IMR-90 (cell line): ENCODE results near the gene DNM3. TPM values are rescaled to one million over a fixed set of nuclear protein-coding genes. Genes with fewer than 3 reads are reported as not detected.

Source experiments
- ATAC-seq: fragments of 200-7000 bp; cut with Tn5 transposase; 2 replicates; pipeline ENCODE4 v1.9.1; 2020; ENCODE audit warnings: low read depth, mild to moderate bottlenecking, moderate library complexity
- BruUV-seq: library from RNA; stranded (reverse); fragments of 400-500 nt; replicated peaks from 2 replicates; lab custom pipeline; 2021; lab: Mats Ljungman, UMichigan
- CTCF ChIA-PET: fragments of 300-600 bp; formaldehyde crosslinking; extraction: SDS; loops from one replicate; lab custom pipeline; 2021; ENCODE audit warnings: antibody characterized with exemption; lab: Yijun Ruan, JAX
- POLR2A ChIA-PET: fragments of 300-600 bp; sonication (Branson Sonifier 250); formaldehyde crosslinking; loops from one replicate; lab custom pipeline; 2022; ENCODE audit warnings: antibody characterized with exemption; ENCODE audit not compliant: unreplicated experiment; lab: Charles Lee
- DNase-seq: peaks from one replicate; pipeline ENCODE4 v3.0.0; 2013
- H2AFZ ChIP-seq: replicated peaks from 2 replicates; pipeline ENCODE3; 2013; ENCODE audit warnings: low read length, mild to moderate bottlenecking; ENCODE audit not compliant: poor library complexity
- H2AK5ac ChIP-seq: 2 replicates; pipeline ENCODE4 v1.6.1; 2013; ENCODE audit warnings: low read depth, low read length, inconsistent platforms
- H2AK9ac ChIP-seq: replicated peaks from 2 replicates; pipeline ENCODE3; 2013; ENCODE audit warnings: mild to moderate bottlenecking, low read depth, low read length, moderate library complexity; ENCODE audit not compliant: poor library complexity
- H2BK120ac ChIP-seq: 2 replicates; pipeline ENCODE4 v1.6.1; 2013; ENCODE audit warnings: low read depth, low read length, inconsistent platforms
- H2BK15ac ChIP-seq: 3 replicates; pipeline ENCODE4 v1.6.1; 2013; ENCODE audit warnings: low read depth, low read length, inconsistent platforms
- H2BK20ac ChIP-seq: 2 replicates; pipeline ENCODE4 v1.6.1; 2013; ENCODE audit warnings: low read depth, mild to moderate bottlenecking, inconsistent platforms, low read length, moderate library complexity
- H2BK5ac ChIP-seq: 2 replicates; pipeline ENCODE4 v1.6.1; 2013; ENCODE audit warnings: mild to moderate bottlenecking, low read depth, low read length, inconsistent platforms; ENCODE audit not compliant: poor library complexity, severe bottlenecking
- H3K14ac ChIP-seq: replicated peaks from 2 replicates; pipeline ENCODE4 v1.6.1; 2013; ENCODE audit warnings: low read depth, low read length, inconsistent platforms
- H3K18ac ChIP-seq: 2 replicates; pipeline ENCODE4 v1.6.1; 2013; ENCODE audit warnings: low read depth, low read length, control low read depth
- H3K23ac ChIP-seq: 2 replicates; pipeline ENCODE4 v1.6.1; 2013; ENCODE audit warnings: low read depth, low read length, inconsistent platforms
- H3K27ac ChIP-seq: 2 replicates; pipeline ENCODE4 v1.5.1; 2013; ENCODE audit warnings: mild to moderate bottlenecking, control low read depth, low read length; ENCODE audit not compliant: insufficient read depth
- H3K27me3 ChIP-seq: 2 replicates; pipeline ENCODE4 v1.6.1; 2013; ENCODE audit warnings: low read length; ENCODE audit not compliant: control insufficient read depth, insufficient read depth
- H3K36me3 ChIP-seq: 2 replicates; pipeline ENCODE4 v1.6.1; 2013; ENCODE audit warnings: low read length, mixed read lengths; ENCODE audit not compliant: control insufficient read depth, insufficient read depth
- H3K4ac ChIP-seq: 2 replicates; pipeline ENCODE4 v1.6.1; 2013; ENCODE audit warnings: low read depth, low read length, inconsistent platforms
- H3K4me1 ChIP-seq: 2 replicates; pipeline ENCODE4 v1.6.1; 2013; ENCODE audit warnings: low read length, mixed read lengths; ENCODE audit not compliant: control insufficient read depth, insufficient read depth
- H3K4me2 ChIP-seq: 2 replicates; pipeline ENCODE4 v1.6.1; 2013; ENCODE audit warnings: low read depth, mild to moderate bottlenecking, control low read depth, low read length, moderate library complexity
- H3K4me3 ChIP-seq: 2 replicates; pipeline ENCODE4 v1.5.1; 2013; ENCODE audit warnings: low read depth, mild to moderate bottlenecking, control low read depth, low read length, moderate library complexity; ENCODE audit not compliant: insufficient read depth
- H3K56ac ChIP-seq: 2 replicates; pipeline ENCODE4 v1.6.1; 2013; ENCODE audit warnings: low read length, inconsistent platforms; ENCODE audit not compliant: insufficient read depth; ENCODE audit errors: extremely low read depth
- H3K79me1 ChIP-seq, 2 experiments: 2 replicates each; pipeline ENCODE4 v1.6.1; 2013; ENCODE audit warnings: low read length in 2 of 2, inconsistent platforms in 1 of 2, low read depth in 1 of 2
- H3K9ac ChIP-seq: 2 replicates; pipeline ENCODE4 v1.6.1; 2013; ENCODE audit warnings: low read depth, low read length, control low read depth
- H3K9me1 ChIP-seq: 2 replicates; pipeline ENCODE4 v1.6.1; 2013; ENCODE audit warnings: low read length, inconsistent platforms; ENCODE audit not compliant: insufficient read depth
- H3K9me3 ChIP-seq: 2 replicates; pipeline ENCODE4 v1.6.1; 2013; ENCODE audit warnings: low read length; ENCODE audit not compliant: control insufficient read depth, insufficient read depth
- H4K20me1 ChIP-seq: 2 replicates; pipeline ENCODE4 v1.6.1; 2013; ENCODE audit warnings: low read length, inconsistent platforms; ENCODE audit not compliant: insufficient read depth
- H4K5ac ChIP-seq: 2 replicates; pipeline ENCODE4 v1.6.1; 2013; ENCODE audit warnings: mild to moderate bottlenecking, low read depth, low read length, control low read depth
- H4K8ac ChIP-seq, 2 experiments: 2 replicates each; pipeline ENCODE4 v1.6.1; 2013; ENCODE audit warnings: low read depth in 2 of 2, low read length in 2 of 2, control low read depth in 1 of 2, inconsistent platforms in 1 of 2
- H4K91ac ChIP-seq: 2 replicates; pipeline ENCODE4 v1.6.1; 2013; ENCODE audit warnings: low read depth, low read length, inconsistent platforms; ENCODE audit not compliant: insufficient read depth
- ELK1 ChIP-seq: fragments of 150-350 bp; IDR thresholded peaks from 2 replicates; pipeline ENCODE4 v1.6.1; 2016; ENCODE audit warnings: low read depth, mild to moderate bottlenecking, low read length, moderate library complexity, borderline replicate concordance
- FOS ChIP-seq: fragments of 150-350 bp; IDR thresholded peaks from 2 replicates; pipeline ENCODE4 v1.6.1; 2016; ENCODE audit warnings: low read depth, low read length
- MAFK ChIP-seq: IDR thresholded peaks from 2 replicates; pipeline ENCODE4 v1.6.1; 2012; ENCODE audit warnings: low read depth, low read length, improper control_type of control experiment
- NFE2L2 ChIP-seq: fragments of 150-350 bp; IDR thresholded peaks from 2 replicates; pipeline ENCODE4 v1.6.1; 2016; ENCODE audit warnings: low read depth, mild to moderate bottlenecking, low read length
- POLR2A ChIP-seq: IDR thresholded peaks from 2 replicates; pipeline ENCODE4 v1.6.1; 2012; ENCODE audit warnings: mild to moderate bottlenecking, low read depth, low read length
- RCOR1 ChIP-seq: IDR thresholded peaks from 2 replicates; pipeline ENCODE4 v1.6.1; 2012; ENCODE audit warnings: mild to moderate bottlenecking, low read length, improper control_type of control experiment; ENCODE audit not compliant: insufficient replicate concordance
- RFX5 ChIP-seq: IDR thresholded peaks from 2 replicates; pipeline ENCODE4 v1.8.0; 2012; ENCODE audit warnings: low read depth, mild to moderate bottlenecking, low read length, moderate library complexity
- WGBS, 2 experiments: methylation state at CpG; one replicate each; pipeline versions ENCODE4 v1.1.5 to v1.1.7; 2013; ENCODE audit warnings: missing lambda C conversion rate in 2 of 2; ENCODE audit not compliant: insufficient read length in 1 of 2; ENCODE audit errors: extremely low coverage in 2 of 2; 5-methylcytosine and 5-hydroxymethylcytosine counted together
- dilution Hi-C: fragments of 300-500 bp; cut with HindIII; formaldehyde crosslinking; loops from one replicate; pipeline ENCODE4 v1.14.3; 2018; ENCODE audit warnings: low sequenced_read_pairs; ENCODE audit not compliant: unreplicated experiment
- in situ Hi-C: fragments of 300-500 bp; cut with MboI; formaldehyde crosslinking; loops from 3 replicates; pipeline ENCODE4 v1.14.3; 2019; ENCODE audit warnings: low sequenced_read_pairs, inconsistent platforms, mixed read lengths
- intact Hi-C: fragments of 100-400 bp; cut with micrococcal nuclease; formaldehyde crosslinking; loops from 2 replicates; pipeline ENCODE4 v1.10.0; 2022
- polyA plus RNA-seq, 3 experiments: library from polyadenylated mRNA; depleted of rRNA; stranded (reverse); fragments of >200 nt; gene quantifications; 2 replicates each; pipeline ENCODE4 v1.2.3, GENCODE V29; 2012; ENCODE audit warnings: low replicate concordance in 1 of 3
- total RNA-seq: library from RNA; depleted of rRNA; stranded (reverse); fragments of >200 nt; gene quantifications from 2 replicates; pipeline ENCODE4 v1.2.3, GENCODE V29; 2012
- TF ChIP-seq, protein P1 (sequence below): conservative IDR thresholded peaks from 2 replicates; pipeline ENCODE4 v1.5.1; 2012; ENCODE audit warnings: mild to moderate bottlenecking, low read depth, low read length, improper control_type of control experiment

DNM3 gene
- total and polyA plus RNA-seq, 2 of the 4 experiments (the other 2 are of a cell fraction) = 0.36 TPM

GRCh38 chr1:172163498-172164215 is 322.4 kb downstream of the DNM3 start:
- Histone ChIP-seq H3K36me3 (no peaks in the 10 kb centered on the region), H2AFZ (no peak overlapping the region), H3K27ac (no peak overlapping the region), H3K18ac (no peak overlapping the region), H3K79me1 (no peaks in the 10 kb centered on the region), H3K9me1 (peaks cover 8% of the 10 kb centered on the region; the same call in 1 of the 2 replicates), H3K9me3 (no peaks in the 10 kb centered on the region), H3K4me3 (no peak overlapping the region), H2AK9ac (no peak overlapping the region), H3K4ac (peak overlapping the region; percentile 68), H3K56ac (no peak overlapping the region), H3K23ac (no peak overlapping the region; the same call in 1 of the 2 replicates), H2BK20ac (0 out of 2 replicates have a peak overlapping the region, but pooled peaks have one; percentile 25), H2BK5ac (peak overlapping the region; percentile 66), H2BK120ac (peak overlapping the region; percentile 17; the same call in 1 of the 2 replicates), H3K4me2 (no peak overlapping the region), H3K4me1 (0 out of 2 replicates have a peak, but pooled peaks cover 2% of the 10 kb centered on the region), H4K20me1 (no peaks in the 10 kb centered on the region), H3K27me3 (no peaks in the 10 kb centered on the region), H2BK15ac (no peak overlapping the region), H2AK5ac (no peak overlapping the region), H3K9ac (no peak overlapping the region), H3K14ac (no peak overlapping the region; the same call in 1 of the 2 replicates), H4K5ac (no peak overlapping the region), H4K8ac (0 out of 4 replicates have a peak overlapping the region, but pooled peaks of 1 of the 2 experiments have one; percentile 30), H4K91ac (no peak overlapping the region)
- ChIA-PET CTCF (interaction anchor here (0.6 to 1.7 kb wide), 5 partner anchors 15 to 228 kb away, joined by 3 to 5 read pairs (median 3); no protein-coding TSS in a partner anchor), POLR2A (no interaction called here)
- intact Hi-C loops = loop anchor here (2.0 kb wide), 1 partner anchor 15 kb away; no protein-coding TSS in a partner anchor
- peak; percentile 52 for DNase-seq
- no TSS peak for BruUV-seq
- peak; percentile 76 for ATAC-seq
- dilution Hi-C loops = no loop called here
- in situ Hi-C loops = no loop called here
- TF ChIP-seq RFX5 (no peak), ELK1 (no peak), NFE2L2 (no peak), FOS (no peak), POLR2A (no peak), RCOR1 (no peak), MAFK (no peak)
- TF ChIP-seq, protein P1, sequence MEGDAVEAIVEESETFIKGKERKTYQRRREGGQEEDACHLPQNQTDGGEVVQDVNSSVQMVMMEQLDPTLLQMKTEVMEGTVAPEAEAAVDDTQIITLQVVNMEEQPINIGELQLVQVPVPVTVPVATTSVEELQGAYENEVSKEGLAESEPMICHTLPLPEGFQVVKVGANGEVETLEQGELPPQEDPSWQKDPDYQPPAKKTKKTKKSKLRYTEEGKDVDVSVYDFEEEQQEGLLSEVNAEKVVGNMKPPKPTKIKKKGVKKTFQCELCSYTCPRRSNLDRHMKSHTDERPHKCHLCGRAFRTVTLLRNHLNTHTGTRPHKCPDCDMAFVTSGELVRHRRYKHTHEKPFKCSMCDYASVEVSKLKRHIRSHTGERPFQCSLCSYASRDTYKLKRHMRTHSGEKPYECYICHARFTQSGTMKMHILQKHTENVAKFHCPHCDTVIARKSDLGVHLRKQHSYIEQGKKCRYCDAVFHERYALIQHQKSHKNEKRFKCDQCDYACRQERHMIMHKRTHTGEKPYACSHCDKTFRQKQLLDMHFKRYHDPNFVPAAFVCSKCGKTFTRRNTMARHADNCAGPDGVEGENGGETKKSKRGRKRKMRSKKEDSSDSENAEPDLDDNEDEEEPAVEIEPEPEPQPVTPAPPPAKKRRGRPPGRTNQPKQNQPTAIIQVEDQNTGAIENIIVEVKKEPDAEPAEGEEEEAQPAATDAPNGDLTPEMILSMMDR = no peak
- no CpG with 5 or more reads among the region's 4 CpGs for WGBS, 2 experiments
